ENCODE data around the gene LEFTY2.

Gene LEFTY2

GRCh38 chr1:225923692-225924555 lies 17.1 kb downstream of the LEFTY2 start, which contains the start of gene PYCR2:
Gene PYCR2, minus strand, starts transcription at chr1:225924250. Its CDS starts 140 bp downstream, at chr1:225924110.
- peak within 1 kb of the TSS; percentile 91 for H3K4me3 ChIP-seq (ENCODE audit: low read depth, low read length)
- peak; percentile 98 for DNase-seq (ENCODE audit: low read depth)
- TF ChIP-seq CTCF (IDR thresholded peaks at IDR 0.05; ENCODE audit: insufficient read depth, low read depth, low read length, missing control alignments) = no peak

GRCh38 chr1:225923381-225923691 lies 17.7 kb downstream of the LEFTY2 start:
- H3K4me3 ChIP-seq (ENCODE audit: low read depth, low read length) = peak overlapping the region; percentile 68
- DNase-seq (ENCODE audit: low read depth) = no peak
- no peak for TF ChIP-seq CTCF (IDR thresholded peaks at IDR 0.05; ENCODE audit: insufficient read depth, low read depth, low read length, missing control alignments)

GRCh38 chr1:225921734-225922709 lies 19.0 kb downstream of the LEFTY2 start:
- no peak for DNase-seq (ENCODE audit: low read depth)
- no peak overlapping the region for H3K4me3 ChIP-seq (ENCODE audit: low read depth, low read length)
- TF ChIP-seq CTCF (IDR thresholded peaks at IDR 0.05; ENCODE audit: insufficient read depth, low read depth, low read length, missing control alignments) = no peak

- DNase-seq (ENCODE audit: low read depth) = peak; percentile 31
- TF ChIP-seq CTCF (IDR thresholded peaks at IDR 0.05; ENCODE audit: insufficient read depth, low read depth, low read length, missing control alignments) = no peak
- no peak overlapping the region for H3K4me3 ChIP-seq (ENCODE audit: low read depth, low read length)
Measured at GRCh38 chr1:225919906-225920305, 21.1 kb downstream of the LEFTY2 start.

- no peak overlapping the region for H3K4me3 ChIP-seq (ENCODE audit: low read depth, low read length)
- TF ChIP-seq CTCF (IDR thresholded peaks at IDR 0.05; ENCODE audit: insufficient read depth, low read depth, low read length, missing control alignments) = no peak
- DNase-seq (ENCODE audit: low read depth) = no peak
Measured at GRCh38 chr1:225918280-225918679, 22.7 kb downstream of the LEFTY2 start.

GRCh38 chr1:225917536-225917935 lies 23.5 kb downstream of the LEFTY2 start:
- H3K4me3 ChIP-seq (ENCODE audit: low read depth, low read length) = no peak overlapping the region
- TF ChIP-seq CTCF (IDR thresholded peaks at IDR 0.05; ENCODE audit: insufficient read depth, low read depth, low read length, missing control alignments) = no peak
- no peak for DNase-seq (ENCODE audit: low read depth)
